A549 (cell line): ENCODE measurements around the gene GAS7. TPM values are rescaled to one million over a fixed set of nuclear protein-coding genes. Genes with fewer than 3 reads are reported as not detected.

Experiments used
- ATAC-seq, 2 experiments: fragments of 200-7000 bp in 1 of 2; fragments of >200 bp in 1 of 2; cut with Nextera tagmentation in 1 of 2; cut with Tn5 transposase in 1 of 2; 3 replicates each; pipeline versions ENCODE4 v1.8.0 to v1.9.1; 2018 to 2020; ENCODE audit warnings: mild to moderate bottlenecking in 1 of 2, moderate library complexity in 1 of 2
- CTCF ChIA-PET: fragments of 300-600 bp; sonication (Branson Sonifier 250); formaldehyde crosslinking; extraction: SDS; loops from one replicate; lab custom pipeline; 2021; ENCODE audit warnings: antibody characterized with exemption, inconsistent platforms; lab: Yijun Ruan, JAX
- POLR2A ChIA-PET: fragments of 350-600 bp; formaldehyde crosslinking; extraction: SDS; loops from one replicate; lab custom pipeline; 2021; ENCODE audit warnings: antibody characterized with exemption, inconsistent platforms; lab: Yijun Ruan, JAX
- DNase-seq, 2 experiments: peaks; one replicate each; pipeline versions ENCODE4 v3.0.0 to v3.0.0-alpha.2; 2011 to 2016; ENCODE audit warnings: low read depth in 1 of 2, low spot score in 1 of 2
- FAIRE-seq: peaks from 2 replicates; lab custom pipeline; 2011; peaks lifted over from hg19 to GRCh38; lab: Jason Lieb, UNC
- H3K27ac ChIP-seq, 2 experiments: fragments of >200 bp; sonication (Bioruptor Twin); formaldehyde crosslinking; 3 replicates each; pipeline ENCODE4 v1.5.1; 2016 to 2017
- H3K4me1 ChIP-seq: fragments of >200 bp; sonication (Bioruptor Twin); formaldehyde crosslinking; 3 replicates; pipeline ENCODE4 v1.6.1; 2016
- H3K4me2 ChIP-seq: fragments of >200 bp; sonication (Bioruptor Twin); formaldehyde crosslinking; 3 replicates; pipeline ENCODE4 v1.6.1; 2016
- H3K4me3 ChIP-seq: fragments of >200 bp; sonication (Bioruptor Twin); formaldehyde crosslinking; 3 replicates; pipeline ENCODE4 v1.5.1; 2016
- H3K9me3 ChIP-seq: fragments of >200 bp; sonication (Bioruptor Twin); formaldehyde crosslinking; 3 replicates; pipeline ENCODE4 v1.6.1; 2016
- BHLHE40 ChIP-seq: IDR thresholded peaks from 2 replicates; pipeline ENCODE4 v1.6.1; 2012; ENCODE audit warnings: low read depth, low read length, inconsistent platforms
- CBX8 ChIP-seq: fragments of 200-600 bp; sonication (generic); IDR thresholded peaks from 2 replicates; pipeline ENCODE4 v1.6.1; 2016
- CHD2 ChIP-seq: fragments of 150-350 bp; IDR thresholded peaks from 2 replicates; pipeline ENCODE4 v1.6.1; 2014; ENCODE audit warnings: low read length; ENCODE audit not compliant: partially characterized antibody
- EP300 ChIP-seq, 2 experiments: fragments of >200 bp; sonication (Bioruptor Twin); formaldehyde crosslinking; IDR thresholded peaks; 2 replicates in 1 of 2; 3 replicates in 1 of 2; pipeline ENCODE4 v1.6.1; 2016 to 2017
- FOSL2 ChIP-seq, 2 experiments: fragments of 450-650 bp in 1 of 2; fragments of >200 bp in 1 of 2; sonication (Bioruptor Twin) in 1 of 2; formaldehyde crosslinking; IDR thresholded peaks; 2 replicates each; pipeline versions ENCODE4 v1.5.0 to v1.6.1; 2016 to 2020; ENCODE audit warnings: mild to moderate bottlenecking in 1 of 2, moderate library complexity in 1 of 2
- HOXA7 ChIP-seq: fragments of 250-450 bp; sonication (Bioruptor Pico); IDR thresholded peaks from 2 replicates; pipeline ENCODE4 v1.5.0; 2020; ENCODE audit warnings: mild to moderate bottlenecking, moderate library complexity
- HOXB13 ChIP-seq: fragments of 250-450 bp; sonication (Bioruptor Pico); IDR thresholded peaks from 2 replicates; pipeline ENCODE4 v1.5.0; 2020; ENCODE audit warnings: low read depth, mild to moderate bottlenecking, moderate library complexity
- HOXB5 ChIP-seq: fragments of 250-450 bp; sonication (Bioruptor Pico); IDR thresholded peaks from 2 replicates; pipeline ENCODE4 v1.5.0; 2020; ENCODE audit warnings: mild to moderate bottlenecking, moderate library complexity
- MAFK ChIP-seq: fragments of 450-650 bp; IDR thresholded peaks from 2 replicates; pipeline ENCODE4 v1.6.1; 2014; ENCODE audit not compliant: partially characterized antibody
- MYC ChIP-seq: IDR thresholded peaks from 2 replicates; pipeline ENCODE4 v1.6.1; 2012; ENCODE audit warnings: mild to moderate bottlenecking, inconsistent platforms, low read length, improper control_type of control experiment, borderline replicate concordance
- NFE2L2 ChIP-seq: fragments of 150-350 bp; conservative IDR thresholded peaks from 2 replicates; pipeline ENCODE4 v1.6.1; 2014; ENCODE audit warnings: low read length
- NPAS2 ChIP-seq: fragments of 250-450 bp; sonication (Bioruptor Pico); IDR thresholded peaks from 2 replicates; pipeline ENCODE4 v1.8.0; 2022; ENCODE audit warnings: mild to moderate bottlenecking, moderate library complexity, borderline replicate concordance
- PHF8 ChIP-seq: fragments of 200-600 bp; sonication (generic); IDR thresholded peaks from 2 replicates; pipeline ENCODE4 v1.6.1; 2016; ENCODE audit warnings: low read depth, mild to moderate bottlenecking, antibody characterized with exemption, moderate library complexity, borderline replicate concordance
- POLR2A ChIP-seq: IDR thresholded peaks from 2 replicates; pipeline ENCODE4 v1.6.1; 2012; ENCODE audit warnings: mild to moderate bottlenecking, low read length
- RNF2 ChIP-seq: fragments of 200-600 bp; sonication (generic); IDR thresholded peaks from 2 replicates; pipeline ENCODE4 v1.6.1; 2016; ENCODE audit warnings: low read depth, mild to moderate bottlenecking, antibody characterized with exemption, moderate library complexity, borderline replicate concordance
- SREBF2 ChIP-seq: fragments of 450-650 bp; IDR thresholded peaks from 2 replicates; pipeline ENCODE4 v1.6.1; 2014; ENCODE audit warnings: mild to moderate bottlenecking, moderate library complexity
- TFCP2L1 ChIP-seq: fragments of 250-450 bp; sonication (Bioruptor Pico); IDR thresholded peaks from 2 replicates; pipeline ENCODE4 v1.5.0; 2021; ENCODE audit warnings: mild to moderate bottlenecking
- TP53 ChIP-seq: fragments of 250-450 bp; sonication (Bioruptor Pico); IDR thresholded peaks from 2 replicates; pipeline ENCODE4 v1.5.0; 2021; ENCODE audit warnings: mild to moderate bottlenecking, moderate library complexity
- WGBS: methylation state at CpG from one replicate; pipeline ENCODE4 v1.1.6; 2017; ENCODE audit errors: missing lambda C conversion rate; 5-methylcytosine and 5-hydroxymethylcytosine counted together
- polyA plus RNA-seq, 4 experiments: library from polyadenylated mRNA; depleted of rRNA in 3 of 4; stranded (reverse); fragments of >200 nt; fragmentation: RNase III in 1 of 4; extraction: RNeasy Plus Mini Kit Qiagen cat#74134 plus additional on column Dnase treatment in 1 of 4; gene quantifications; 2 replicates in 3 of 4; 3 replicates in 1 of 4; pipeline ENCODE4 v1.2.3, GENCODE V29; 2011 to 2017
- TF ChIP-seq, protein P1 (sequence below): fragments of 450-650 bp; IDR thresholded peaks from 2 replicates; pipeline ENCODE4 v1.6.1; 2014; ENCODE audit warnings: antibody characterized with exemption
- TF ChIP-seq, protein P2 (sequence below): fragments of >200 bp; sonication (Bioruptor Twin); formaldehyde crosslinking; IDR thresholded peaks from 3 replicates; pipeline ENCODE4 v1.6.1; 2016
- TF ChIP-seq, protein P3 (sequence below): IDR thresholded peaks from 2 replicates; pipeline ENCODE4 v1.6.1; 2012

The GAS7 gene
- polyA plus RNA-seq, 2 of the 4 experiments (the other 2 are of a cell fraction), result 1.3 to 1.5 TPM

DNA sequence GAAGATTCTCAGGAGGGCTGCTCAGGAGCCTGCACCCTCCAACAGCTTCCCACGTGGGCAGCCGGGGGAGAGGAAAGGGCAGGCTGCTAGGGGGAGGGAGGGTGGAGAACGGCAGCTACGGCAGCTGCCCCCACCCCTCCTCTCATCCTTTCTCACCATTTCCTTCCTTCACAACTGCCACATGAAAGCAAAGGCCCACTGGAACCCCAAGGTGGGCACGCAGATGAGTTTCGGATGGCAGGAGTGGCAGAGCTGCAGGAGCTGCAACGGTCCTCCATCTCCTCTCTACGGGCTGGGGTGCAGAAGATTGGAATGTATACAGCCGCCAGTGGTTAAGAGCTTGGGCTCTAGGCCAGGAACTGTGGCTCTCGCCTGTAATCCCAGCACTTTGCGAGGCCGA is 77.7 kb downstream of the GAS7 start:
- Histone ChIP-seq H3K4me3 (no peak overlapping the region), H3K4me2 (no peak overlapping the region), H3K27ac (no peak overlapping the region), H3K9me3 (no peaks in the 10 kb centered on the region), H3K4me1 (0 out of 3 replicates have a peak, but pooled peaks cover under 1% of the 10 kb centered on the region)
- TF ChIP-seq HOXB5 (CRISPR knock-in tag) (no peak), RNF2 (no peak), NFE2L2 (no peak), CBX8 (no peak), TFCP2L1 (CRISPR knock-in tag) (no peak), PHF8 (no peak), HOXB13 (CRISPR knock-in tag) (no peak), POLR2A (no peak), HOXA7 (no peak), CHD2 (no peak), TP53 (CRISPR knock-in tag) (no peak), FOSL2 (IDR thresholded peaks at IDR 0.05) (no peak), FOSL2 (CRISPR knock-in tag; IDR thresholded peaks at IDR 0.05) (no peak)
- ATAC-seq (no peak), DNase-seq (no peak), FAIRE-seq (no peak)
- CTCF ChIA-PET, result interaction anchor here (1.0 kb wide), 1 partner anchor 35 kb away, joined by 3 read pairs; no protein-coding TSS in a partner anchor
- 78% methylated on average over 12 of the region's 12 CpGs for WGBS
- POLR2A ChIA-PET, result no interaction called here

DNA sequence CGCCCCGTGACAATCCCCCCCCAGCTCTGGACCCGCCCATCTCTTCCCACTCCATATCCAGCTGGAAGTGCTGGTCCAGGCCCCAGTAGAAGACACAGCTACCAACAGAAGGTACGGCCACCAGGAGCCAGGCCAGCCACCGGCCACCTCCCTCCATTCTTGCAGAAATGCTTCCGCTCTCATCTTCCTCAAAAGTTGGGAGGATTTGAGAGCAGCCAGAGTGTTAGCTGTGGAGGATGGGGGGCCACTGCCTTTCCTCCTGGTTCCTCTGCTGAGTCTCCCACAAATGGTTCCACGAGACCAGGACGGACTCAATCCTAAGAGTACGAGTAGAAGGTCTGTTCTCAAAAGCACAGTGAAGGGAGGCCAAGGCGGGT is 78.3 kb downstream of the GAS7 start:
- no peak for TF ChIP-seq NPAS2
- no peak for TF ChIP-seq MYC
- TF ChIP-seq, protein P1, sequence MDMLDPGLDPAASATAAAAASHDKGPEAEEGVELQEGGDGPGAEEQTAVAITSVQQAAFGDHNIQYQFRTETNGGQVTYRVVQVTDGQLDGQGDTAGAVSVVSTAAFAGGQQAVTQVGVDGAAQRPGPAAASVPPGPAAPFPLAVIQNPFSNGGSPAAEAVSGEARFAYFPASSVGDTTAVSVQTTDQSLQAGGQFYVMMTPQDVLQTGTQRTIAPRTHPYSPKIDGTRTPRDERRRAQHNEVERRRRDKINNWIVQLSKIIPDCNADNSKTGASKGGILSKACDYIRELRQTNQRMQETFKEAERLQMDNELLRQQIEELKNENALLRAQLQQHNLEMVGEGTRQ, result no peak
- no peak for TF ChIP-seq BHLHE40
- TF ChIP-seq, protein P2, sequence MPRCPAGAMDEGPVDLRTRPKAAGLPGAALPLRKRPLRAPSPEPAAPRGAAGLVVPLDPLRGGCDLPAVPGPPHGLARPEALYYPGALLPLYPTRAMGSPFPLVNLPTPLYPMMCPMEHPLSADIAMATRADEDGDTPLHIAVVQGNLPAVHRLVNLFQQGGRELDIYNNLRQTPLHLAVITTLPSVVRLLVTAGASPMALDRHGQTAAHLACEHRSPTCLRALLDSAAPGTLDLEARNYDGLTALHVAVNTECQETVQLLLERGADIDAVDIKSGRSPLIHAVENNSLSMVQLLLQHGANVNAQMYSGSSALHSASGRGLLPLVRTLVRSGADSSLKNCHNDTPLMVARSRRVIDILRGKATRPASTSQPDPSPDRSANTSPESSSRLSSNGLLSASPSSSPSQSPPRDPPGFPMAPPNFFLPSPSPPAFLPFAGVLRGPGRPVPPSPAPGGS, result no peak
- TF ChIP-seq MAFK, result no peak
- TF ChIP-seq FOSL2 (IDR thresholded peaks at IDR 0.05), result no peak
- TF ChIP-seq FOSL2 (CRISPR knock-in tag; IDR thresholded peaks at IDR 0.05), result no peak
- TF ChIP-seq HOXB5 (CRISPR knock-in tag), result no peak
- TF ChIP-seq TFCP2L1 (CRISPR knock-in tag), result no peak
- TF ChIP-seq HOXA7, result no peak
- TF ChIP-seq, protein P3, sequence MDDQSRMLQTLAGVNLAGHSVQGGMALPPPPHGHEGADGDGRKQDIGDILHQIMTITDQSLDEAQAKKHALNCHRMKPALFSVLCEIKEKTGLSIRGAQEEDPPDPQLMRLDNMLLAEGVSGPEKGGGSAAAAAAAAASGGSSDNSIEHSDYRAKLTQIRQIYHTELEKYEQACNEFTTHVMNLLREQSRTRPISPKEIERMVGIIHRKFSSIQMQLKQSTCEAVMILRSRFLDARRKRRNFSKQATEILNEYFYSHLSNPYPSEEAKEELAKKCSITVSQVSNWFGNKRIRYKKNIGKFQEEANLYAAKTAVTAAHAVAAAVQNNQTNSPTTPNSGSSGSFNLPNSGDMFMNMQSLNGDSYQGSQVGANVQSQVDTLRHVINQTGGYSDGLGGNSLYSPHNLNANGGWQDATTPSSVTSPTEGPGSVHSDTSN, result no peak
- no peak for TF ChIP-seq SREBF2
- no peak for TF ChIP-seq POLR2A
- TF ChIP-seq EP300 (IDR thresholded peaks at IDR 0.05), result no peak
- POLR2A ChIA-PET, result no interaction called here
- no peaks in the 10 kb centered on the region for H3K9me3 ChIP-seq
- DNase-seq (no peak), FAIRE-seq (no peak), ATAC-seq (no peak)
- H3K4me3 ChIP-seq, result no peak overlapping the region
- 65% methylated on average over 7 of the region's 10 CpGs for WGBS
- H3K4me2 ChIP-seq, result no peak overlapping the region
- H3K27ac ChIP-seq, result no peak overlapping the region
- CTCF ChIA-PET, result interaction anchor here (1.0 kb wide), 1 partner anchor 36 kb away, joined by 3 read pairs; no protein-coding TSS in a partner anchor
- peaks cover 5% of the 10 kb centered on the region; the same call in 2 of the 3 replicates for H3K4me1 ChIP-seq
